Fibroblast of pulmonary artery (primary cell): Measurements from ENCODE around the gene OR2K2.
"Not testable (repeated sequence)": the region's sequence is repeated elsewhere in the genome, so short reads cannot be mapped to it uniquely, and the experiment has no call there.

Source experiments
- DNase-seq: peaks from one replicate; pipeline ENCODE4 v3.0.0-alpha.2; 2010; ENCODE audit warnings: low read depth
- H3K4me3 ChIP-seq: replicated peaks from 2 replicates; pipeline ENCODE4 v1.5.1; 2011; ENCODE audit warnings: low read depth, mild to moderate bottlenecking, control low read depth, low read length, moderate library complexity
- CTCF ChIP-seq: IDR thresholded peaks from 2 replicates; pipeline ENCODE4 v1.5.1; 2011; ENCODE audit warnings: mild to moderate bottlenecking, control low read depth, low read length, inconsistent platforms; ENCODE audit errors: missing control alignments

The OR2K2 gene

GRCh38 chr9:111316796-111317195 is 13.2 kb downstream of the OR2K2 start:
- no peak overlapping the region for H3K4me3 ChIP-seq
- no peak for TF ChIP-seq CTCF
- no peak for DNase-seq

- no peak overlapping the region for H3K4me3 ChIP-seq
- DNase-seq: no peak
- TF ChIP-seq CTCF: no peak
Measured at GRCh38 chr9:111305914-111306313, 24.1 kb downstream of the OR2K2 start.

- not testable (repeated sequence) for H3K4me3 ChIP-seq
Measured at GRCh38 chr9:111304000-111304399, 26.0 kb downstream of the OR2K2 start.

GRCh38 chr9:111301195-111301594 is 28.8 kb downstream of the OR2K2 start:
- TF ChIP-seq CTCF: no peak
- no peak overlapping the region for H3K4me3 ChIP-seq
- peak; percentile 85 for DNase-seq

More at GRCh38 chr9:111304000-111304399, 26.0 kb downstream of the OR2K2 start:
- DNase-seq: not testable (repeated sequence)

- no peak for TF ChIP-seq CTCF
- H3K4me3 ChIP-seq: no peak overlapping the region
- DNase-seq: no peak
Measured at GRCh38 chr9:111300140-111300735, 29.8 kb downstream of the OR2K2 start.

GRCh38 chr9:111299599-111299966 is 30.4 kb downstream of the OR2K2 start:
- not testable (repeated sequence) for H3K4me3 ChIP-seq, DNase-seq

GRCh38 chr9:111298731-111299598 is 31.1 kb downstream of the OR2K2 start:
- TF ChIP-seq CTCF: peak; percentile 66
- DNase-seq: peak; percentile 85
- no peak overlapping the region for H3K4me3 ChIP-seq

GRCh38 chr9:111298111-111298510 is 31.9 kb downstream of the OR2K2 start:
- TF ChIP-seq CTCF: no peak
- no peak for DNase-seq
- no peak overlapping the region for H3K4me3 ChIP-seq
